Mesendoderm (in vitro differentiated cells): ENCODE results near the gene FGF2.
"Not testable (repeated sequence)": the region's sequence is repeated elsewhere in the genome, so short reads cannot be mapped to it uniquely, and the experiment has no call there.

Experiments used
- DNase-seq: peaks from one replicate; pipeline ENCODE4 v3.0.0; 2013
- H2AK5ac ChIP-seq: 2 replicates; pipeline ENCODE4 v1.6.1; 2013; ENCODE audit warnings: low read length, inconsistent platforms
- H2BK120ac ChIP-seq: 2 replicates; pipeline ENCODE4 v1.6.1; 2013; ENCODE audit warnings: low read depth, mild to moderate bottlenecking, low read length, moderate library complexity, mixed read lengths
- H2BK15ac ChIP-seq: replicated peaks from 2 replicates; pipeline ENCODE4 v1.6.1; 2013; ENCODE audit warnings: low read depth, mild to moderate bottlenecking, moderate library complexity
- H2BK5ac ChIP-seq: 2 replicates; pipeline ENCODE4 v1.6.1; 2013; ENCODE audit warnings: low read length, inconsistent platforms
- H3K18ac ChIP-seq: 2 replicates; pipeline ENCODE4 v1.6.1; 2013; ENCODE audit warnings: mild to moderate bottlenecking, low read length, mixed read lengths
- H3K23ac ChIP-seq: one replicate; pipeline ENCODE4 v1.6.1; 2013; ENCODE audit warnings: low read length
- H3K27ac ChIP-seq: 2 replicates; pipeline ENCODE4 v1.5.1; 2013; ENCODE audit warnings: low read depth, mild to moderate bottlenecking, inconsistent platforms, low read length, moderate library complexity
- H3K27me3 ChIP-seq: 2 replicates; pipeline ENCODE4 v1.6.1; 2013; ENCODE audit warnings: low read length, control low read depth, mild to moderate bottlenecking, inconsistent platforms; ENCODE audit not compliant: insufficient read depth, poor library complexity
- H3K36me3 ChIP-seq: 2 replicates; pipeline ENCODE4 v1.6.1; 2013; ENCODE audit warnings: low read length, inconsistent platforms; ENCODE audit not compliant: control insufficient read depth, insufficient read depth
- H3K4ac ChIP-seq: one replicate; pipeline ENCODE4 v1.6.1; 2013; ENCODE audit warnings: low read depth, mild to moderate bottlenecking, low read length, moderate library complexity
- H3K4me1 ChIP-seq: 2 replicates; pipeline ENCODE4 v1.6.1; 2013; ENCODE audit warnings: low read depth, low read length, inconsistent platforms; ENCODE audit not compliant: control insufficient read depth
- H3K4me2 ChIP-seq: 2 replicates; pipeline ENCODE4 v1.6.1; 2013; ENCODE audit warnings: low read length
- H3K4me3 ChIP-seq: 2 replicates; pipeline ENCODE4 v1.5.1; 2013; ENCODE audit warnings: mild to moderate bottlenecking, low read length
- H3K56ac ChIP-seq: one replicate; pipeline ENCODE4 v1.6.1; 2013; ENCODE audit warnings: low read length
- H3K79me1 ChIP-seq: 2 replicates; pipeline ENCODE4 v1.6.1; 2013; ENCODE audit warnings: low read length, inconsistent platforms
- H3K79me2 ChIP-seq: 2 replicates; pipeline ENCODE4 v1.6.1; 2013; ENCODE audit warnings: mild to moderate bottlenecking, low read length; ENCODE audit not compliant: control insufficient read depth, insufficient read depth
- H3K9ac ChIP-seq: 2 replicates; pipeline ENCODE4 v1.6.1; 2013; ENCODE audit warnings: low read length, inconsistent platforms
- H4K5ac ChIP-seq: one replicate; pipeline ENCODE4 v1.6.1; 2013; ENCODE audit warnings: low read length
- H4K8ac ChIP-seq: one replicate; pipeline ENCODE4 v1.6.1; 2013; ENCODE audit warnings: low read depth, mild to moderate bottlenecking, control low read depth, low read length, moderate library complexity
- WGBS: extraction: QIAGEN DNeasy Blood & Tissue Kit; methylation state at CpG from one replicate; pipeline ENCODE4 v1.1.7; 2013; ENCODE audit warnings: low lambda C conversion rate, missing lambda C conversion rate; ENCODE audit not compliant: insufficient coverage; ENCODE audit errors: extremely low coverage; 5-methylcytosine and 5-hydroxymethylcytosine counted together

Gene FGF2

GRCh38 chr4:122842984-122843531 lies 16.4 kb downstream of the FGF2 start:
- Histone ChIP-seq H3K4ac (no peak overlapping the region), H3K79me2 (peaks cover 74% of the 10 kb centered on the region), H3K27me3 (peaks cover 2% of the 10 kb centered on the region), H3K4me1 (peaks cover 7% of the 10 kb centered on the region), H3K4me3 (no peak overlapping the region), H3K23ac (no peak overlapping the region), H2BK15ac (no peak overlapping the region), H3K4me2 (no peak overlapping the region), H3K36me3 (no peaks in the 10 kb centered on the region), H3K79me1 (peaks cover 10% of the 10 kb centered on the region), H4K5ac (no peak overlapping the region), H2AK5ac (no peak overlapping the region), H3K56ac (peak overlapping the region; percentile 68), H3K9ac (no peak overlapping the region), H2BK120ac (no peak overlapping the region), H3K27ac (no peak overlapping the region), H2BK5ac (no peak overlapping the region), H4K8ac (no peak overlapping the region), H3K18ac (no peak overlapping the region)
- DNase-seq: no peak
- no CpG with 5 or more reads among the region's 4 CpGs for WGBS

- not testable (repeated sequence) for H2AK5ac ChIP-seq, H2BK5ac ChIP-seq, H2BK15ac ChIP-seq, H2BK120ac ChIP-seq, H3K27ac ChIP-seq, H4K5ac ChIP-seq, H3K23ac ChIP-seq, H4K8ac ChIP-seq, H3K4me2 ChIP-seq, H3K27me3 ChIP-seq, DNase-seq, H3K4me3 ChIP-seq, H3K4ac ChIP-seq, H3K56ac ChIP-seq, H3K4me1 ChIP-seq, H3K9ac ChIP-seq, H3K36me3 ChIP-seq, H3K18ac ChIP-seq
- Histone ChIP-seq H3K79me1 (peaks cover 13% of the 10 kb centered on the region), H3K79me2 (peaks cover 73% of the 10 kb centered on the region)
- WGBS: no CpG with 5 or more reads among the region's 1 CpG
Measured at GRCh38 chr4:122844391-122844790, 17.8 kb downstream of the FGF2 start.

GRCh38 chr4:122845066-122845465 lies 18.4 kb downstream of the FGF2 start:
- Histone ChIP-seq H3K79me1 (peaks cover 13% of the 10 kb centered on the region), H3K36me3 (no peaks in the 10 kb centered on the region), H4K5ac (no peak overlapping the region), H2BK5ac (no peak overlapping the region), H3K23ac (no peak overlapping the region), H3K27ac (no peak overlapping the region), H3K4me3 (no peak overlapping the region), H2AK5ac (no peak overlapping the region), H3K18ac (no peak overlapping the region), H3K56ac (no peak overlapping the region), H3K4ac (no peak overlapping the region), H4K8ac (no peak overlapping the region), H3K4me1 (peaks cover 7% of the 10 kb centered on the region), H3K4me2 (no peak overlapping the region), H3K27me3 (no peaks in the 10 kb centered on the region), H2BK120ac (no peak overlapping the region), H2BK15ac (no peak overlapping the region), H3K9ac (no peak overlapping the region), H3K79me2 (peaks cover 70% of the 10 kb centered on the region)
- no peak for DNase-seq
- no CpG with 5 or more reads among the region's 3 CpGs for WGBS

GRCh38 chr4:122845760-122846159 lies 19.1 kb downstream of the FGF2 start:
- H3K27ac ChIP-seq: no peak overlapping the region
- no CpG with 5 or more reads among the region's 3 CpGs for WGBS

GRCh38 chr4:122847931-122848330 lies 21.3 kb downstream of the FGF2 start:
- Histone ChIP-seq H2BK15ac (no peak overlapping the region), H3K36me3 (no peaks in the 10 kb centered on the region), H2BK120ac (no peak overlapping the region), H2BK5ac (no peak overlapping the region), H3K4me1 (peaks cover 5% of the 10 kb centered on the region), H4K8ac (no peak overlapping the region), H3K4ac (no peak overlapping the region), H3K27ac (no peak overlapping the region), H3K4me3 (no peak overlapping the region), H2AK5ac (no peak overlapping the region), H3K79me1 (peaks cover 13% of the 10 kb centered on the region), H3K27me3 (no peaks in the 10 kb centered on the region), H3K79me2 (peaks cover 77% of the 10 kb centered on the region), H4K5ac (no peak overlapping the region), H3K9ac (no peak overlapping the region), H3K23ac (no peak overlapping the region), H3K56ac (no peak overlapping the region), H3K18ac (no peak overlapping the region), H3K4me2 (no peak overlapping the region)
- no peak for DNase-seq
- no CpG with 5 or more reads among the region's 1 CpG for WGBS

More at GRCh38 chr4:122845760-122846159, 19.1 kb downstream of the FGF2 start:
- no peak overlapping the region for H3K4me2 ChIP-seq
- H3K79me2 ChIP-seq: peaks cover 68% of the 10 kb centered on the region
- no peak overlapping the region for H3K18ac ChIP-seq
- H3K56ac ChIP-seq: peak overlapping the region; percentile 30
- no peak overlapping the region for H2BK120ac ChIP-seq
- H2AK5ac ChIP-seq: no peak overlapping the region
- H3K79me1 ChIP-seq: peaks cover 11% of the 10 kb centered on the region
- H4K5ac ChIP-seq: no peak overlapping the region
- H2BK5ac ChIP-seq: no peak overlapping the region
- no peak overlapping the region for H2BK15ac ChIP-seq
- no peaks in the 10 kb centered on the region for H3K27me3 ChIP-seq
- no peak overlapping the region for H3K4ac ChIP-seq
- H3K23ac ChIP-seq: no peak overlapping the region
- no peak overlapping the region for H3K9ac ChIP-seq
- peaks cover 5% of the 10 kb centered on the region for H3K4me1 ChIP-seq
- no peaks in the 10 kb centered on the region for H3K36me3 ChIP-seq
- no peak overlapping the region for H3K4me3 ChIP-seq
- H4K8ac ChIP-seq: no peak overlapping the region
- DNase-seq: no peak

GRCh38 chr4:122849789-122850188 lies 23.2 kb downstream of the FGF2 start:
- H4K5ac ChIP-seq, H2BK15ac ChIP-seq, H3K56ac ChIP-seq, H3K9ac ChIP-seq, H3K4ac ChIP-seq, H4K8ac ChIP-seq, H3K36me3 ChIP-seq, H2BK120ac ChIP-seq, H2BK5ac ChIP-seq, H3K23ac ChIP-seq, H3K27me3 ChIP-seq, H3K4me1 ChIP-seq, H3K27ac ChIP-seq, H2AK5ac ChIP-seq, H3K4me3 ChIP-seq, DNase-seq, H3K4me2 ChIP-seq, H3K18ac ChIP-seq: not testable (repeated sequence)
- Histone ChIP-seq H3K79me1 (peaks cover 10% of the 10 kb centered on the region), H3K79me2 (peaks cover 70% of the 10 kb centered on the region)
- no CpG with 5 or more reads among the region's 3 CpGs for WGBS
